Islet precursor cell (in vitro differentiated cells): ENCODE measurements around the gene HDAC7.
"Not testable (repeated sequence)": the region's sequence is repeated elsewhere in the genome, so short reads cannot be mapped to it uniquely, and the experiment has no call there.

Source experiments
- DNase-seq: peaks from one replicate; pipeline ENCODE4 v3.0.0-alpha.2; 2018

Gene HDAC7

GRCh38 chr12:47848853-47849252 is 29.1 kb upstream of the HDAC7 start:
- DNase-seq = no peak

- no peak for DNase-seq
These were observed 26.7 kb upstream of the HDAC7 start for GRCh38 chr12:47846294-47846996.

GRCh38 chr12:47845081-47845480 is 25.4 kb upstream of the HDAC7 start:
- DNase-seq = no peak

- DNase-seq = no peak
These were observed 24.7 kb upstream of the HDAC7 start for GRCh38 chr12:47844264-47845019.

- DNase-seq = peak; percentile 92
These were observed 23.7 kb upstream of the HDAC7 start for GRCh38 chr12:47843226-47843980.

GRCh38 chr12:47842543-47842942 is 22.8 kb upstream of the HDAC7 start:
- not testable (repeated sequence) for DNase-seq

GRCh38 chr12:47841910-47842309 is 22.2 kb upstream of the HDAC7 start:
- DNase-seq = peak; percentile 46

GRCh38 chr12:47841501-47841900 is 21.8 kb upstream of the HDAC7 start:
- no peak for DNase-seq

GRCh38 chr12:47840571-47840970 is 20.9 kb upstream of the HDAC7 start:
- no peak for DNase-seq

- peak; percentile 61 for DNase-seq
These were observed 19.6 kb upstream of the HDAC7 start for GRCh38 chr12:47839214-47839876.

GRCh38 chr12:47838286-47838931 is 18.7 kb upstream of the HDAC7 start:
- peak; percentile 73 for DNase-seq

GRCh38 chr12:47837190-47838171 is 17.8 kb upstream of the HDAC7 start:
- DNase-seq = peak; percentile 81

- peak; percentile 92 for DNase-seq
These were observed 16.1 kb upstream of the HDAC7 start for GRCh38 chr12:47835831-47836155.

GRCh38 chr12:47835006-47835830 is 15.5 kb upstream of the HDAC7 start:
- DNase-seq = no peak

- no peak for DNase-seq
These were observed 14.6 kb upstream of the HDAC7 start for GRCh38 chr12:47834199-47834903.

GRCh38 chr12:47833591-47834012 is 13.9 kb upstream of the HDAC7 start:
- DNase-seq = no peak

- no peak for DNase-seq
These were observed 12.7 kb upstream of the HDAC7 start for GRCh38 chr12:47832263-47832933.

- DNase-seq = no peak
These were observed 9.9 kb upstream of the HDAC7 start for GRCh38 chr12:47829584-47829983.

- DNase-seq = peak; percentile 92
These were observed 9.3 kb upstream of the HDAC7 start for GRCh38 chr12:47828976-47829482.
